Keratinocyte (primary cell): ENCODE results near the gene SEPTIN5.

Source experiments
- EZH2 ChIP-seq: IDR thresholded peaks from one replicate; pipeline ENCODE4 v1.6.1; 2012; ENCODE audit warnings: inconsistent platforms, mild to moderate bottlenecking, low read length, moderate library complexity
- TF ChIP-seq, protein P1 (sequence below), 3 experiments: IDR thresholded peaks in 1 of 3; conservative IDR thresholded peaks in 1 of 3; optimal IDR thresholded peaks in 1 of 3; 2 replicates in 2 of 3; 3 replicates in 1 of 3; pipeline versions ENCODE3 to v1.5.1; 2011; ENCODE audit warnings: low read length in 3 of 3, mild to moderate bottlenecking in 3 of 3, moderate library complexity in 2 of 3, control low read depth in 1 of 3, inconsistent platforms in 1 of 3; ENCODE audit not compliant: insufficient read depth in 2 of 3; ENCODE audit errors: extremely low read depth in 1 of 3

DNA sequence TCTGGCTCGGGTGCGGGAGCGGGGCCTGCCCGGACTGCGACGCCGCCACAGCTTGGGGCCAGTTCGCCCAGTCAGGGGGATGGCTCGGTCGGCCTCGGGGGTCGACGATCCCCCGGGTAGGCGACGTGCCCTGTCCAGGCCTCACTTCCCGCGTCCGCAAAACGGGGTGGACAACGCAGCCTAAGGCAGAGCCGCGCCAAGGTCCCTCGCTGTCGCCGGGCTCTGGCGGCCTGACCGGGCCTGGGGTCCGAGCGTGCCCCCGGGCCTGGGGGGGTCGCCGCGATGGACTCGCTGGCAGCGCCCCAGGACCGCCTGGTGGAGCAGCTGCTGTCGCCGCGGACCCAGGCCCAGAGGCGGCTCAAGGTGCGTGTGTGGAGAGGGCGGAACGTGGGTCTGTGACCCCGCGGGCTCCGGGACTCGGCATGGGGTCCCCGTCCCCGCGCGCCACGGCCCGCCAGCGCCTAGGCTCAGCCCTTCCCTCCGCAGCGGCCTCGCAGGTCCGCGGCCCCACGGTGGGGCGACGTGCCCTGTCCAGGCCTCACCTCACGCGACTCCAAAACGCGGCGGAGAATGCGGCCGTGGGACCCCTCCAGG is 4.2 kb downstream of the SEPTIN5 start:
- peak; percentile 37 for TF ChIP-seq EZH2
- TF ChIP-seq, protein P1, sequence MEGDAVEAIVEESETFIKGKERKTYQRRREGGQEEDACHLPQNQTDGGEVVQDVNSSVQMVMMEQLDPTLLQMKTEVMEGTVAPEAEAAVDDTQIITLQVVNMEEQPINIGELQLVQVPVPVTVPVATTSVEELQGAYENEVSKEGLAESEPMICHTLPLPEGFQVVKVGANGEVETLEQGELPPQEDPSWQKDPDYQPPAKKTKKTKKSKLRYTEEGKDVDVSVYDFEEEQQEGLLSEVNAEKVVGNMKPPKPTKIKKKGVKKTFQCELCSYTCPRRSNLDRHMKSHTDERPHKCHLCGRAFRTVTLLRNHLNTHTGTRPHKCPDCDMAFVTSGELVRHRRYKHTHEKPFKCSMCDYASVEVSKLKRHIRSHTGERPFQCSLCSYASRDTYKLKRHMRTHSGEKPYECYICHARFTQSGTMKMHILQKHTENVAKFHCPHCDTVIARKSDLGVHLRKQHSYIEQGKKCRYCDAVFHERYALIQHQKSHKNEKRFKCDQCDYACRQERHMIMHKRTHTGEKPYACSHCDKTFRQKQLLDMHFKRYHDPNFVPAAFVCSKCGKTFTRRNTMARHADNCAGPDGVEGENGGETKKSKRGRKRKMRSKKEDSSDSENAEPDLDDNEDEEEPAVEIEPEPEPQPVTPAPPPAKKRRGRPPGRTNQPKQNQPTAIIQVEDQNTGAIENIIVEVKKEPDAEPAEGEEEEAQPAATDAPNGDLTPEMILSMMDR (optimal IDR thresholded peaks at IDR 0.05 in 1 of 3, IDR thresholded peaks at IDR 0.05 in 1 of 3, conservative IDR thresholded peaks at IDR 0.05 in 1 of 3; ENCODE audit: extremely low read depth in 1 of 3, insufficient read depth in 2 of 3, low read length in 3 of 3) = no peak
